Measurements from ENCODE around the gene CLTCL1. TPM values are rescaled to one million over a fixed set of nuclear protein-coding genes. Genes with fewer than 3 reads are reported as not detected.
A peak's percentile ranks its signal among the peaks of the same experiment; 100 is the strongest.

Gene CLTCL1
- total and polyA plus RNA-seq, 9 of the 15 experiments (the other 6 are each of a cell fraction or from before 2014, with no cell fraction given), result 1.1 to 11.7 (median 5.0) TPM

GRCh38 chr22:19177164-19178064 lies 114.1 kb downstream of the CLTCL1 start (continued):
- no peak for TF ChIP-seq ZBTB40 (IDR thresholded peaks at IDR 0.05)
- no peak for TF ChIP-seq ZBTB40 (CRISPR knock-in tag; IDR thresholded peaks at IDR 0.05)
- TF ChIP-seq ZNF12 (CRISPR knock-in tag; IDR thresholded peaks at IDR 0.05), result no peak
- no peak; the same call in none of the 2 replicates for TF ChIP-seq THAP12 (CRISPR knock-in tag; IDR thresholded peaks at IDR 0.05)
- no peak for TF ChIP-seq NELFE (IDR thresholded peaks at IDR 0.05; ENCODE audit: insufficient read depth, insufficient read length)
- TF ChIP-seq ZSCAN29 (IDR thresholded peaks at IDR 0.05), result no peak
- TF ChIP-seq KHSRP (IDR thresholded peaks at IDR 0.05), result no peak
- no peak for TF ChIP-seq ID3 (CRISPR knock-in tag; IDR thresholded peaks at IDR 0.05)
- no peak for TF ChIP-seq ID3 (tag; IDR thresholded peaks at IDR 0.05)
- TF ChIP-seq SRF (CRISPR knock-in tag; IDR thresholded peaks at IDR 0.05), result peak in 1 of 2 experiments; percentile 7; a peak in 1 of 4 replicates
- no peak; the same call in 1 of the 2 replicates for TF ChIP-seq ARID3B (CRISPR knock-in tag; IDR thresholded peaks at IDR 0.05; ENCODE audit: borderline replicate concordance)
- TF ChIP-seq CHCHD3 (CRISPR knock-in tag; IDR thresholded peaks at IDR 0.05), result 0 out of 2 replicates have a peak, but pooled peaks have one; percentile 19
